Measurements from ENCODE around the gene ATXN10. TPM values are rescaled to one million over a fixed set of nuclear protein-coding genes. Genes with fewer than 3 reads are reported as not detected.

Gene ATXN10
- total and polyA plus RNA-seq, 2 of the 8 experiments (the other 6 are each of a cell fraction or from before 2014, with no cell fraction given) = 134 to 210 TPM

DNA sequence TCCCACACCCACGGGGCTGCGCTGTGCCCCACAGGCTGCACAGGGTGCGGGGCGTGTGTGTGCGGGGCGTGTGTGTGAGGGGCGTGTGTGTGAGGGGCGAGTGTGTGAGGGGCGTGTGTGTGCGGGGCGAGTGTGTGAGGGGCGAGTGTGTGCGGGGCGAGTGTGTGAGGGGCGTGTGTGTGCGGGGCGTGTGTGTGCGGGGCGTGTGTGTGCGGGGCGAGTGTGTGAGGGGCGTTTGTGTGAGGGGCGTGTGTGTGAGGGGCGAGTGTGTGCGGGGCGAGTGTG, 218.7 kb downstream of the ATXN10 start:
- no peak overlapping the region for H2AFZ ChIP-seq (ENCODE audit: low read length)
- H3K9ac ChIP-seq (replicated peaks in 1 of 4; ENCODE audit: extremely low read depth in 1 of 4, low read depth in 3 of 4, low read length in 3 of 4) = no peak overlapping the region
- H3K4me3 ChIP-seq (ENCODE audit: extremely low read depth in 1 of 4, insufficient read depth in 2 of 4, low read depth in 3 of 4, low read length in 4 of 4) = no peak overlapping the region
- H2BK12ac ChIP-seq (ENCODE audit: low read depth, low read length) = no peak overlapping the region
- H3K56ac ChIP-seq (replicated peaks; ENCODE audit: insufficient read length, low read depth, low read length) = no peak overlapping the region
- H3K4ac ChIP-seq (replicated peaks; ENCODE audit: insufficient read length, low read depth, low read length) = no peak overlapping the region
- H2BK20ac ChIP-seq (ENCODE audit: low read length) = no peak overlapping the region
- H2BK15ac ChIP-seq (ENCODE audit: low read length) = no peak overlapping the region
- H4K91ac ChIP-seq (replicated peaks; ENCODE audit: insufficient read length, low read length) = peak overlapping the region; percentile 54
- H3K14ac ChIP-seq (ENCODE audit: insufficient read length) = no peak overlapping the region
- no peaks in the 10 kb centered on the region for H3K36me3 ChIP-seq (ENCODE audit: control insufficient read depth in 2 of 4, insufficient read depth in 4 of 4, low read length in 3 of 4)
- POLR2A ChIA-PET (ENCODE audit: partially characterized antibody) = interaction anchor here (1.0 to 1.1 kb wide), 2 partner anchors 16 to 23 kb away, joined by 3 read pairs; no protein-coding TSS in a partner anchor
- peaks cover 0 to 3% (median 0%) of the 10 kb centered on the region in 4 experiments; a peak in 1 of 7 replicates for H3K4me1 ChIP-seq (replicated peaks in 1 of 4; ENCODE audit: control insufficient read depth in 3 of 4, insufficient read depth in 4 of 4, low read length in 3 of 4)
- H2AK5ac ChIP-seq (ENCODE audit: low read depth, low read length) = no peak overlapping the region
- peaks cover 0 to 2% (median 0%) of the 10 kb centered on the region in 4 experiments; a peak in 1 of 7 replicates for H3K27me3 ChIP-seq (replicated peaks in 1 of 4; ENCODE audit: control insufficient read depth in 3 of 4, extremely low read depth in 1 of 4, insufficient read depth in 3 of 4, low read length in 3 of 4)
- DNase-seq (ENCODE audit: low read depth in 1 of 2, low spot score in 2 of 2) (no peak), FAIRE-seq (no peak)
- H3K79me2 ChIP-seq (ENCODE audit: control insufficient read depth in 1 of 2, insufficient read depth in 2 of 2, low read length in 2 of 2) = no peaks in the 10 kb centered on the region
- no peaks in the 10 kb centered on the region; the same call in 1 of the 2 replicates for H3K23me2 ChIP-seq (ENCODE audit: low read depth, low read length)
- WGBS, 2 experiments (ENCODE audit: extremely low coverage in 1 of 2, insufficient coverage in 1 of 2, insufficient read length in 1 of 2, insufficient replicate concordance in 2 of 2, low coverage in 1 of 2, low lambda C conversion rate in 2 of 2, missing lambda C conversion rate in 1 of 2) = no CpG with 5 or more reads among the region's 26 CpGs
- H3K9me3 ChIP-seq (ENCODE audit: insufficient read depth in 2 of 2, low read depth in 1 of 2, low read length in 1 of 2) = no peaks in the 10 kb centered on the region
- peak overlapping the region; percentile 57; the same call in 1 of the 2 replicates for H4K8ac ChIP-seq (ENCODE audit: extremely low read depth, insufficient read depth, low read length)
- H3K4me2 ChIP-seq (ENCODE audit: insufficient read depth in 1 of 2, low read depth in 2 of 2, low read length in 2 of 2) = no peak overlapping the region
- H4K20me1 ChIP-seq (replicated peaks in 1 of 2; ENCODE audit: control insufficient read depth in 1 of 2, insufficient read depth in 2 of 2, low read length in 2 of 2) = peaks cover 2 to 5% of the 10 kb centered on the region in 2 experiments
- H2BK5ac ChIP-seq (ENCODE audit: low read depth, low read length) = no peak overlapping the region
- CTCF ChIA-PET (ENCODE audit: partially characterized antibody) = interaction anchor here (1.0 to 1.8 kb wide), 4 partner anchors 11 to 104 kb away, joined by 3 to 7 read pairs (median 3); no protein-coding TSS in a partner anchor
- H3K27ac ChIP-seq (ENCODE audit: low read depth, low read length) = no peak overlapping the region
- TF ChIP-seq CREB1 (IDR thresholded peaks at IDR 0.05) (no peak), RXRA (IDR thresholded peaks at IDR 0.05; ENCODE audit: insufficient read depth, low read depth, low read length) (no peak), POLR2A (IDR thresholded peaks at IDR 0.05; ENCODE audit: control extremely low read depth in 1 of 2, low read depth in 2 of 2, low read length in 2 of 2) (no peak), SP1 (IDR thresholded peaks at IDR 0.05; ENCODE audit: low read depth, low read length) (no peak), TAF1 (IDR thresholded peaks at IDR 0.05; ENCODE audit: low read depth, low read length) (no peak), EP300 (IDR thresholded peaks at IDR 0.05; ENCODE audit: borderline replicate concordance in 1 of 2, low read depth in 2 of 2, low read length in 2 of 2) (no peak), BRCA1 (IDR thresholded peaks at IDR 0.05; ENCODE audit: low read depth, low read length) (no peak)
- no peaks in the 10 kb centered on the region for H3K79me1 ChIP-seq (ENCODE audit: low read depth, low read length)
- no peak overlapping the region for H3K18ac ChIP-seq (ENCODE audit: extremely low read depth, low read length)
- H4K5ac ChIP-seq (ENCODE audit: insufficient read length, low read depth, low read length) = no peak overlapping the region
- H2BK120ac ChIP-seq (replicated peaks; ENCODE audit: low read depth, low read length) = no peak overlapping the region
- H3K23ac ChIP-seq (ENCODE audit: insufficient read length) = no peak overlapping the region

Measured in H1 (cell line).